Fibroblast of lung (primary cell): ENCODE results near the gene COL26A1. TPM values are rescaled to one million over a fixed set of nuclear protein-coding genes. Genes with fewer than 3 reads are reported as not detected.
"Not testable (repeated sequence)": the region's sequence is repeated elsewhere in the genome, so short reads cannot be mapped to it uniquely, and the experiment has no call there.

Experiments
- DNase-seq, 2 donors: peaks; one replicate each; pipeline versions ENCODE4 v3.0.0 to v3.0.0-alpha.2; 2010; ENCODE audit warnings: low read depth in 2 of 2
- H2AFZ ChIP-seq: 2 replicates; pipeline ENCODE4 v1.5.1; 2012; ENCODE audit warnings: low read length, control low read depth, inconsistent platforms
- H3K27ac ChIP-seq: 2 replicates; pipeline ENCODE4 v1.5.1; 2011; ENCODE audit warnings: low read length, control low read depth; ENCODE audit not compliant: insufficient read depth
- H3K27me3 ChIP-seq: 2 replicates; pipeline ENCODE4 v1.5.1; 2011; ENCODE audit warnings: mild to moderate bottlenecking, low read length; ENCODE audit not compliant: control insufficient read depth, insufficient read depth
- H3K36me3 ChIP-seq: 2 replicates; pipeline ENCODE4 v1.5.1; 2011; ENCODE audit warnings: low read length; ENCODE audit not compliant: control insufficient read depth, insufficient read depth
- H3K4me1 ChIP-seq: 2 replicates; pipeline ENCODE4 v1.5.1; 2011; ENCODE audit warnings: low read length; ENCODE audit not compliant: control insufficient read depth, insufficient read depth; ENCODE audit errors: extremely low read depth
- H3K4me2 ChIP-seq: 2 replicates; pipeline ENCODE4 v1.5.1; 2011; ENCODE audit warnings: low read length, control low read depth; ENCODE audit not compliant: insufficient read depth; ENCODE audit errors: extremely low read depth
- H3K4me3 ChIP-seq, 4 experiments: fragments of 200-600 bp in 1 of 4; sonication (generic) in 1 of 4; replicated peaks in 1 of 4; 2 replicates each; pipeline ENCODE4 v1.5.1; 2011 to 2016; ENCODE audit warnings: low read length in 4 of 4, low read depth in 3 of 4, mild to moderate bottlenecking in 3 of 4, control low read depth in 2 of 4, inconsistent platforms in 1 of 4, mixed read lengths in 1 of 4; ENCODE audit not compliant: insufficient read depth in 1 of 4; ENCODE audit errors: control extremely low read depth in 1 of 4
- H3K79me2 ChIP-seq: 2 replicates; pipeline ENCODE4 v1.5.1; 2012; ENCODE audit warnings: mild to moderate bottlenecking, low read length, inconsistent platforms; ENCODE audit not compliant: control insufficient read depth, insufficient read depth
- H3K9ac ChIP-seq: 2 replicates; pipeline ENCODE4 v1.5.1; 2011; ENCODE audit warnings: mild to moderate bottlenecking, low read length, control low read depth; ENCODE audit not compliant: insufficient read depth
- H3K9me3 ChIP-seq: 2 replicates; pipeline ENCODE4 v1.5.1; 2012; ENCODE audit warnings: low read depth, low read length; ENCODE audit not compliant: control insufficient read depth, insufficient read depth
- H4K20me1 ChIP-seq: 2 replicates; pipeline ENCODE4 v1.5.1; 2011; ENCODE audit warnings: low read length; ENCODE audit not compliant: control insufficient read depth, insufficient read depth; ENCODE audit errors: extremely low read depth
- EZH2 ChIP-seq: IDR thresholded peaks from 2 replicates; pipeline ENCODE4 v1.5.1; 2012; ENCODE audit warnings: low read length, control low read depth, mild to moderate bottlenecking; ENCODE audit errors: missing control alignments
- polyA plus RNA-seq, 2 donors: library from polyadenylated mRNA; depleted of rRNA in 1 of 2; stranded (reverse) in 1 of 2; unstranded in 1 of 2; fragments of >200 nt; gene quantifications; 2 replicates each; pipeline ENCODE4 v1.2.1, GENCODE V29; 2011 to 2012; ENCODE audit warnings: missing spikeins in 1 of 2
- total RNA-seq: library from RNA; depleted of rRNA; stranded (reverse); fragments of >200 nt; gene quantifications from 2 replicates; pipeline ENCODE4 v1.2.1, GENCODE V29; 2014
- TF ChIP-seq, protein P1 (sequence below), 2 donors: IDR thresholded peaks in 1 of 2; conservative IDR thresholded peaks in 1 of 2; 1 replicate in 1 of 2; 2 replicates in 1 of 2; pipeline ENCODE4 v1.5.1; 2011 to 2012; ENCODE audit warnings: low read length in 2 of 2, control low read depth in 1 of 2, inconsistent platforms in 1 of 2, low read depth in 1 of 2, mild to moderate bottlenecking in 1 of 2

The COL26A1 gene
- total and polyA plus RNA-seq, 2 donors (not counting 1 experiment from before 2014, with no cell fraction given): 0.06 TPM; not detected in 1

DNA sequence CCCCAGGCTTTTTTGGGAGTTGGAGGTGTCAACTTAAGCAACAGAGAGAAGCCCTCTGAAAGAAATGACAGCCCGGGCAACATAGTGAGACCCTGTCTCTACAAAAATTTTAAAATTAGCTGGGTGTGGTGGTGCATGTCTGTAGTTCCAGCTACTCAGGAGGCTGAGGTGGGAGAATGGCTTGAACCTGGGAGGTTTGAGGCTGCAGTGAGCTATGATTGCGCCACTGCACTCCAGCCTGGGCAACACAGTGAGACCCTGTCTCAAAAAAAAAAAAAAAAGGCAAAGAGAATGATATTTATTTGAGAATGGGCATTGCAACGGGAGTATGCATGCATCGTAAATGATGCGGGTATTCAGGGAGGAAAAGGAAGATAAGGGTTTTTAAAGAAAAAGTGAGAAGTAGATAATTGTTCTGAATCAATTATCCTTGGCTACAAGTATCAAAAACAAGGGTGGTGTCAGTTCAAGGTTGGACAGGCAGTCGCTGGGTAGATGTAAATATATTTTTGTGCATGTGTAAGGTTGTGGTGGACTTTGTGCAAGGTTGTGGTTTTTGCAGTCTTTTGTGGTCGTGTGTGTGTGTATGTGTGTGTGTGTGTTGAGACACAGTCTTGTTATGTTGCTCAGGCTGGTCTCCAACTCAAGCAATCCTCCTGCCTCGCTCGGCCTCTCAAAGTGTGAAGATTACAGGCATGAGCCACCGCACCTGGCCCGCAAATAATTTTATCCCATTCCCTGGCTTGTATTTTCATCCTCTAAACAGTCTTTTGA, 65.6 kb downstream of the COL26A1 start:
- no peaks in the 10 kb centered on the region for H3K9me3 ChIP-seq
- no peak overlapping the region for H3K4me3 ChIP-seq
- H3K27ac ChIP-seq: no peak overlapping the region
- no peaks in the 10 kb centered on the region for H4K20me1 ChIP-seq
- no peaks in the 10 kb centered on the region for H3K79me2 ChIP-seq
- H3K4me1 ChIP-seq: no peaks in the 10 kb centered on the region
- DNase-seq: no peak
- H3K36me3 ChIP-seq: no peaks in the 10 kb centered on the region
- no peak overlapping the region for H3K4me2 ChIP-seq
- H2AFZ ChIP-seq: no peak overlapping the region
- TF ChIP-seq, protein P1, sequence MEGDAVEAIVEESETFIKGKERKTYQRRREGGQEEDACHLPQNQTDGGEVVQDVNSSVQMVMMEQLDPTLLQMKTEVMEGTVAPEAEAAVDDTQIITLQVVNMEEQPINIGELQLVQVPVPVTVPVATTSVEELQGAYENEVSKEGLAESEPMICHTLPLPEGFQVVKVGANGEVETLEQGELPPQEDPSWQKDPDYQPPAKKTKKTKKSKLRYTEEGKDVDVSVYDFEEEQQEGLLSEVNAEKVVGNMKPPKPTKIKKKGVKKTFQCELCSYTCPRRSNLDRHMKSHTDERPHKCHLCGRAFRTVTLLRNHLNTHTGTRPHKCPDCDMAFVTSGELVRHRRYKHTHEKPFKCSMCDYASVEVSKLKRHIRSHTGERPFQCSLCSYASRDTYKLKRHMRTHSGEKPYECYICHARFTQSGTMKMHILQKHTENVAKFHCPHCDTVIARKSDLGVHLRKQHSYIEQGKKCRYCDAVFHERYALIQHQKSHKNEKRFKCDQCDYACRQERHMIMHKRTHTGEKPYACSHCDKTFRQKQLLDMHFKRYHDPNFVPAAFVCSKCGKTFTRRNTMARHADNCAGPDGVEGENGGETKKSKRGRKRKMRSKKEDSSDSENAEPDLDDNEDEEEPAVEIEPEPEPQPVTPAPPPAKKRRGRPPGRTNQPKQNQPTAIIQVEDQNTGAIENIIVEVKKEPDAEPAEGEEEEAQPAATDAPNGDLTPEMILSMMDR (conservative IDR thresholded peaks at IDR 0.05 in 1 of 2, IDR thresholded peaks at IDR 0.05 in 1 of 2; ENCODE audit: low read depth in 1 of 2, low read length in 2 of 2): no peak
- no peak for TF ChIP-seq EZH2
- H3K27me3 ChIP-seq: peaks cover under 1% of the 10 kb centered on the region
- no peak overlapping the region for H3K9ac ChIP-seq

DNA sequence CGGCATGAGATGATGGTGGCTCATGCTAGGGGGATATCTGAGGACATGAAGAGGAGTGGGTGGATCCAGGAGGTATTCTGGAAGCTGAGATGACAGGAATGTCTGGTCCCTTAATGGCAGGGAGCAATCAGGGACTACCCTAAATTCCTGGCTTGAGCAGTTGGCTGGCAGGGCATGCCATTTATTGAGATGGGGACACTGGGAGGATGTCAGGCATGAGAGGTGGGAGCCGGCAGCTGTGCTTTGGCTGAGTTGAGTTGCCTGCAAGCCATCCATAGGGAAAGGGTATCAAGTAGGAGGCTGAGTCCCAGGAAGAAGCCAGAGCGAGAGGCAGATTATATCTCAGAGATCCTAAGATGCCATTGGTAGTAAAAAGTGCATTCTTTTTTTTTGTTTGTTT, 69.6 kb downstream of the COL26A1 start:
- Histone ChIP-seq H2AFZ (no peak overlapping the region), H3K79me2 (no peaks in the 10 kb centered on the region), H3K9me3 (no peaks in the 10 kb centered on the region), H4K20me1 (no peaks in the 10 kb centered on the region), H3K4me1 (no peaks in the 10 kb centered on the region), H3K27ac (no peak overlapping the region), H3K36me3 (no peaks in the 10 kb centered on the region), H3K27me3 (peaks cover 7% of the 10 kb centered on the region), H3K4me2 (no peak overlapping the region), H3K4me3 (no peak overlapping the region), H3K9ac (no peak overlapping the region)
- no peak for DNase-seq
- TF ChIP-seq EZH2: no peak
- TF ChIP-seq, protein P1 (conservative IDR thresholded peaks at IDR 0.05 in 1 of 2, IDR thresholded peaks at IDR 0.05 in 1 of 2; ENCODE audit: low read depth in 1 of 2, low read length in 2 of 2): no peak

DNA sequence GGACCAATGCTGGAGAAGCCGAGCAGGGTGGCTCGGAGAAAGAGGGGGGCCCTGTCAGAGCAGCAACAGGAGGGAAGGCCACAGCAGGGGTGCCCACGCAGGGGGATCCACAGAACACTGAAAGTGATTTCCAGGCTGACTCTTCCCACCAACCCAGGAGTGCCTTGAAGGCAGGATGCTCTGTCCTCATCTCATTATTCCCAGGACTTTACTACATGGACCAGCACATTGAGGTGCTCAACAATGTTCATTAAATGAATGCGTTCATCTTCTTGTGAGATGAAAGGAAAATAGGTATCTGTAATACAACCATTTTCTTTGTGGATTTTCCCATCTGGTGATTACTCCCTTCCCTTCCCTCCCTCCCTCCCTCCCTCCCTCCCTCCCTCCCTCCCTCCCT, 71.0 kb downstream of the COL26A1 start:
- Histone ChIP-seq H2AFZ (no peak overlapping the region), H3K4me2 (no peak overlapping the region), H3K36me3 (no peaks in the 10 kb centered on the region), H3K4me1 (no peaks in the 10 kb centered on the region), H3K9ac (no peak overlapping the region), H4K20me1 (no peaks in the 10 kb centered on the region), H3K9me3 (no peaks in the 10 kb centered on the region), H3K79me2 (no peaks in the 10 kb centered on the region), H3K27me3 (peaks cover 7% of the 10 kb centered on the region), H3K4me3 (no peak overlapping the region), H3K27ac (no peak overlapping the region)
- TF ChIP-seq EZH2: no peak
- TF ChIP-seq, protein P1 (conservative IDR thresholded peaks at IDR 0.05 in 1 of 2, IDR thresholded peaks at IDR 0.05 in 1 of 2; ENCODE audit: low read depth in 1 of 2, low read length in 2 of 2): no peak
- no peak for DNase-seq

DNA sequence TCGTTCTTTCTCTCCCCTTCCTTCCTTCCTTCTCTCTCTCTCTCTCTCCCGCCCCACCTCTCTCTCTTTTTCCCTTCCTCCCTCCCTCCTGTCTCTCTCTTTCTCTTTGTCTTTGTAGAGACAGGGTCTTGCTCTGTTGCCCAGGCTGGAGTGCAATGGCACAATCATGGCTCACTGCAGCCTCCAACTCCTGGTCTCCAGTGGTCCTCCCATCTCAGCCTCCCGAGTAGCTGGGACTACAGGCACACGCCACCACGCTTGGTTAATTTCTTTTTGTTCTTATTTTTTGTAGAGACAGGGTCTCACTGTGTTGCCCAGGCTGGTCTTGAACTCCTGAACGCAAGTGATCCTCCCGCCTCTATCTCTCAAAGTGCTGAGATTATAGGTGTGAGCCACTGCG, 71.5 kb downstream of the COL26A1 start:
- not testable (repeated sequence) for H3K9ac ChIP-seq, H3K9me3 ChIP-seq, H3K4me1 ChIP-seq, H3K4me2 ChIP-seq, H4K20me1 ChIP-seq, H3K27me3 ChIP-seq, DNase-seq, H2AFZ ChIP-seq, H3K36me3 ChIP-seq, H3K27ac ChIP-seq, H3K4me3 ChIP-seq, H3K79me2 ChIP-seq
